HepG2 (cell line): Measurements from ENCODE around the gene ZNF264. TPM values are rescaled to one million over a fixed set of nuclear protein-coding genes. Genes with fewer than 3 reads are reported as not detected.

Experiments
- CC2D1A ChIP-seq: sonication (generic); formaldehyde crosslinking; IDR thresholded peaks from 2 replicates; pipeline ENCODE4 v1.8.1; 2023; ENCODE audit warnings: mild to moderate bottlenecking, missing genetic modification reagents
- CCDC6 ChIP-seq: sonication (generic); formaldehyde crosslinking; IDR thresholded peaks from 2 replicates; pipeline ENCODE4 v1.8.1; 2022; ENCODE audit warnings: mild to moderate bottlenecking, missing genetic modification reagents, moderate library complexity
- DNMT1 ChIP-seq: sonication (generic); formaldehyde crosslinking; IDR thresholded peaks from 2 replicates; pipeline ENCODE4 v1.5.1; 2020; ENCODE audit warnings: mild to moderate bottlenecking, missing genetic modification reagents
- GTF3A ChIP-seq: sonication (generic); formaldehyde crosslinking; conservative IDR thresholded peaks from 2 replicates; pipeline ENCODE4 v1.4.0; 2020; ENCODE audit warnings: mild to moderate bottlenecking, missing genetic modification reagents
- KDM2A ChIP-seq: sonication (generic); formaldehyde crosslinking; IDR thresholded peaks from 2 replicates; pipeline ENCODE4 v1.4.0; 2020; ENCODE audit warnings: low read depth, missing genetic modification reagents, borderline replicate concordance
- NR2C2 ChIP-seq: sonication (generic); formaldehyde crosslinking; IDR thresholded peaks from 2 replicates; pipeline ENCODE4 v1.4.0; 2020; ENCODE audit warnings: missing genetic modification reagents, mild to moderate bottlenecking, moderate library complexity, borderline replicate concordance
- RFX3 ChIP-seq: IDR thresholded peaks from 2 replicates; pipeline ENCODE4 v1.6.1; 2016; ENCODE audit warnings: missing biosample characterization, missing genetic modification reagents
- TAF15 ChIP-seq: fragments of 200-400 bp; formaldehyde crosslinking; IDR thresholded peaks from one replicate; pipeline ENCODE4 v1.6.1; 2018; ENCODE audit warnings: mild to moderate bottlenecking, low read depth, low read length; ENCODE audit not compliant: poor library complexity, severe bottlenecking
- YEATS4 ChIP-seq: sonication (generic); formaldehyde crosslinking; IDR thresholded peaks from 2 replicates; pipeline ENCODE4 v1.4.0; 2020; ENCODE audit warnings: missing genetic modification reagents, borderline replicate concordance
- ZNF136 ChIP-seq: sonication (generic); formaldehyde crosslinking; IDR thresholded peaks from 2 replicates; pipeline ENCODE4 v1.8.1; 2022; ENCODE audit warnings: low read depth, mild to moderate bottlenecking, moderate library complexity, missing genetic modification reagents
- ZNF326 ChIP-seq: sonication (generic); formaldehyde crosslinking; IDR thresholded peaks from 2 replicates; pipeline ENCODE4 v1.4.0; 2020; ENCODE audit warnings: missing genetic modification reagents, borderline replicate concordance
- polyA plus RNA-seq, 8 experiments: library from polyadenylated mRNA; depleted of rRNA in 3 of 8; stranded (reverse) in 7 of 8; unstranded in 1 of 8; fragments of >200 nt; fragmentation: Illumina TruSeq in 4 of 8; extraction: Trizol in 4 of 8; gene quantifications; 2 replicates each; pipeline versions ENCODE4 v1.2.1 to v1.2.3, GENCODE V29; 2011 to 2016; ENCODE audit warnings: low read depth in 4 of 8, missing spikeins in 1 of 8, mixed read lengths in 1 of 8; ENCODE audit not compliant: insufficient read depth in 1 of 8
- total RNA-seq, 5 experiments: library from RNA; depleted of rRNA; stranded (reverse); fragments of >200 nt; fragmentation: Illumina TruSeq; extraction: Trizol; gene quantifications; 2 replicates each; pipeline ENCODE4 v1.2.3, GENCODE V29; 2016; ENCODE audit warnings: low read depth in 1 of 5
- TF ChIP-seq, protein P1 (sequence below): sonication (generic); formaldehyde crosslinking; IDR thresholded peaks from 2 replicates; pipeline ENCODE4 v1.5.1; 2020; ENCODE audit warnings: mild to moderate bottlenecking, missing genetic modification reagents, moderate library complexity
- TF ChIP-seq, protein P2 (sequence below): fragments of 450-650 bp; IDR thresholded peaks from 2 replicates; pipeline ENCODE4 v1.6.1; 2017; ENCODE audit warnings: mild to moderate bottlenecking
- TF ChIP-seq, protein P3 (sequence below): IDR thresholded peaks from 2 replicates; pipeline ENCODE4 v1.6.1; 2016; ENCODE audit warnings: control low read depth
- TF ChIP-seq, protein P4 (sequence below): sonication (generic); formaldehyde crosslinking; IDR thresholded peaks from 2 replicates; pipeline ENCODE4 v1.4.0; 2020; ENCODE audit warnings: mild to moderate bottlenecking, missing genetic modification reagents, borderline replicate concordance

Gene ZNF264
- total and polyA plus RNA-seq, 2 of the 13 experiments (the other 11 are each of a cell fraction or from before 2014, with no cell fraction given) = 3.5 to 17.6 TPM

DNA sequence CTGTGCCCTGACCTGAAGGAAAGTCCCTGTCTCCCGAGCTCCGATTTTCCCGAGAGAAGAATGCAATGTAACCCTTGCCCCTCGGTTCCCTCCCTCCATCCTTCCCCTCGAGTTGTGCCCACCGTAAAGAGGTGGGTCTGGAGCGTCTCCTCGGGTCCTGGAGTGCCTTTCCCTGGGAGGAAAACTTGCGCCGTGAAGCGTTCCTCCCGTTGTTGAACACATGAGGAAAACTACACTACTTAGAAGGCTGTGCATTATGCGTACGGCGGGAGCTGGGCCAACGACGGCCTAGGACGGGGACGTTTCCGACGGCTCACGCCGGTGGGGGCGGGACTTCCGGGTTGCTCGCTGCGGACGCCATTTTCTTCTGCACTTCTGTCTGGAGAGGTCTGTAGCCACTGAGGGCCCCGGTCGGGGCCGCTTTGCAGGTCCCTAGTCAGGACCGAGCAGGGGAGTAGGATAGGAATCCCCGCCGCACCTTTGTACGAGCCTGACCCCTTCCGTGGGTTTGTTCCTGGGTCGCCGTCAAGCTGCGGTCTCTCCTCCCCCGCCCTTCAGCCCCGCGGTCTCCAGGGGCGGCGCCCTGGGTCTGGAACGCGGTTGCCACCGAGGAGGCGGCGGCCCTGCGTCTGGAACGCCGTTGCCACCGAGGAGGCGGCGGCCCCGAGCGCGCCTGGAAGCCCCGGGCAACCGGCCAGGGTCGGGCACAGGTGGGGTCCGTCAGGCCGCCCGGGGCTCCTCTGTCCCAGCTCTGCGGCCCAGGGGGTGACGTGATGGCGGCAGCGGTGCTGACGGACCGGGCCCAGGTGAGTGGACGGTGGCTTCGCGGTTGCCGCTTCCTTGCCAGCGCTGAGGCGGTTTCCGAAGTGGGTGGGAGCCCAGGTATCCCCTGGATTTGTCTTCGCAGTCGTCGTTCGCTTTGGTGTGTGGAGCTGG lies at the start of gene ZNF264 (continued):
- TF ChIP-seq, protein P1, sequence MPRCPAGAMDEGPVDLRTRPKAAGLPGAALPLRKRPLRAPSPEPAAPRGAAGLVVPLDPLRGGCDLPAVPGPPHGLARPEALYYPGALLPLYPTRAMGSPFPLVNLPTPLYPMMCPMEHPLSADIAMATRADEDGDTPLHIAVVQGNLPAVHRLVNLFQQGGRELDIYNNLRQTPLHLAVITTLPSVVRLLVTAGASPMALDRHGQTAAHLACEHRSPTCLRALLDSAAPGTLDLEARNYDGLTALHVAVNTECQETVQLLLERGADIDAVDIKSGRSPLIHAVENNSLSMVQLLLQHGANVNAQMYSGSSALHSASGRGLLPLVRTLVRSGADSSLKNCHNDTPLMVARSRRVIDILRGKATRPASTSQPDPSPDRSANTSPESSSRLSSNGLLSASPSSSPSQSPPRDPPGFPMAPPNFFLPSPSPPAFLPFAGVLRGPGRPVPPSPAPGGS (CRISPR knock-in tag) = no peak
- TF ChIP-seq GTF3A (CRISPR knock-in tag) = no peak
- TF ChIP-seq TAF15 = no peak
- TF ChIP-seq, protein P2, sequence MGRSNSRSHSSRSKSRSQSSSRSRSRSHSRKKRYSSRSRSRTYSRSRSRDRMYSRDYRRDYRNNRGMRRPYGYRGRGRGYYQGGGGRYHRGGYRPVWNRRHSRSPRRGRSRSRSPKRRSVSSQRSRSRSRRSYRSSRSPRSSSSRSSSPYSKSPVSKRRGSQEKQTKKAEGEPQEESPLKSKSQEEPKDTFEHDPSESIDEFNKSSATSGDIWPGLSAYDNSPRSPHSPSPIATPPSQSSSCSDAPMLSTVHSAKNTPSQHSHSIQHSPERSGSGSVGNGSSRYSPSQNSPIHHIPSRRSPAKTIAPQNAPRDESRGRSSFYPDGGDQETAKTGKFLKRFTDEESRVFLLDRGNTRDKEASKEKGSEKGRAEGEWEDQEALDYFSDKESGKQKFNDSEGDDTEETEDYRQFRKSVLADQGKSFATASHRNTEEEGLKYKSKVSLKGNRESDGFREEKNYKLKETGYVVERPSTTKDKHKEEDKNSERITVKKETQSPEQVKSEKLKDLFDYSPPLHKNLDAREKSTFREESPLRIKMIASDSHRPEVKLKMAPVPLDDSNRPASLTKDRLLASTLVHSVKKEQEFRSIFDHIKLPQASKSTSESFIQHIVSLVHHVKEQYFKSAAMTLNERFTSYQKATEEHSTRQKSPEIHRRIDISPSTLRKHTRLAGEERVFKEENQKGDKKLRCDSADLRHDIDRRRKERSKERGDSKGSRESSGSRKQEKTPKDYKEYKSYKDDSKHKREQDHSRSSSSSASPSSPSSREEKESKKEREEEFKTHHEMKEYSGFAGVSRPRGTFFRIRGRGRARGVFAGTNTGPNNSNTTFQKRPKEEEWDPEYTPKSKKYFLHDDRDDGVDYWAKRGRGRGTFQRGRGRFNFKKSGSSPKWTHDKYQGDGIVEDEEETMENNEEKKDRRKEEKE = no peak
- TF ChIP-seq YEATS4 (CRISPR knock-in tag) = peak; percentile 84
- TF ChIP-seq ZNF136 (CRISPR knock-in tag) = 0 out of 2 replicates have a peak, but pooled peaks have one; percentile 31
- no peak for TF ChIP-seq CC2D1A (CRISPR knock-in tag)
- TF ChIP-seq KDM2A (CRISPR knock-in tag) = peak; percentile 88
- TF ChIP-seq ZNF326 (CRISPR knock-in tag) = no peak
- TF ChIP-seq, protein P3, sequence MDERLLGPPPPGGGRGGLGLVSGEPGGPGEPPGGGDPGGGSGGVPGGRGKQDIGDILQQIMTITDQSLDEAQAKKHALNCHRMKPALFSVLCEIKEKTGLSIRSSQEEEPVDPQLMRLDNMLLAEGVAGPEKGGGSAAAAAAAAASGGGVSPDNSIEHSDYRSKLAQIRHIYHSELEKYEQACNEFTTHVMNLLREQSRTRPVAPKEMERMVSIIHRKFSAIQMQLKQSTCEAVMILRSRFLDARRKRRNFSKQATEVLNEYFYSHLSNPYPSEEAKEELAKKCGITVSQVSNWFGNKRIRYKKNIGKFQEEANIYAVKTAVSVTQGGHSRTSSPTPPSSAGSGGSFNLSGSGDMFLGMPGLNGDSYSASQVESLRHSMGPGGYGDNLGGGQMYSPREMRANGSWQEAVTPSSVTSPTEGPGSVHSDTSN = no peak
- TF ChIP-seq, protein P4, sequence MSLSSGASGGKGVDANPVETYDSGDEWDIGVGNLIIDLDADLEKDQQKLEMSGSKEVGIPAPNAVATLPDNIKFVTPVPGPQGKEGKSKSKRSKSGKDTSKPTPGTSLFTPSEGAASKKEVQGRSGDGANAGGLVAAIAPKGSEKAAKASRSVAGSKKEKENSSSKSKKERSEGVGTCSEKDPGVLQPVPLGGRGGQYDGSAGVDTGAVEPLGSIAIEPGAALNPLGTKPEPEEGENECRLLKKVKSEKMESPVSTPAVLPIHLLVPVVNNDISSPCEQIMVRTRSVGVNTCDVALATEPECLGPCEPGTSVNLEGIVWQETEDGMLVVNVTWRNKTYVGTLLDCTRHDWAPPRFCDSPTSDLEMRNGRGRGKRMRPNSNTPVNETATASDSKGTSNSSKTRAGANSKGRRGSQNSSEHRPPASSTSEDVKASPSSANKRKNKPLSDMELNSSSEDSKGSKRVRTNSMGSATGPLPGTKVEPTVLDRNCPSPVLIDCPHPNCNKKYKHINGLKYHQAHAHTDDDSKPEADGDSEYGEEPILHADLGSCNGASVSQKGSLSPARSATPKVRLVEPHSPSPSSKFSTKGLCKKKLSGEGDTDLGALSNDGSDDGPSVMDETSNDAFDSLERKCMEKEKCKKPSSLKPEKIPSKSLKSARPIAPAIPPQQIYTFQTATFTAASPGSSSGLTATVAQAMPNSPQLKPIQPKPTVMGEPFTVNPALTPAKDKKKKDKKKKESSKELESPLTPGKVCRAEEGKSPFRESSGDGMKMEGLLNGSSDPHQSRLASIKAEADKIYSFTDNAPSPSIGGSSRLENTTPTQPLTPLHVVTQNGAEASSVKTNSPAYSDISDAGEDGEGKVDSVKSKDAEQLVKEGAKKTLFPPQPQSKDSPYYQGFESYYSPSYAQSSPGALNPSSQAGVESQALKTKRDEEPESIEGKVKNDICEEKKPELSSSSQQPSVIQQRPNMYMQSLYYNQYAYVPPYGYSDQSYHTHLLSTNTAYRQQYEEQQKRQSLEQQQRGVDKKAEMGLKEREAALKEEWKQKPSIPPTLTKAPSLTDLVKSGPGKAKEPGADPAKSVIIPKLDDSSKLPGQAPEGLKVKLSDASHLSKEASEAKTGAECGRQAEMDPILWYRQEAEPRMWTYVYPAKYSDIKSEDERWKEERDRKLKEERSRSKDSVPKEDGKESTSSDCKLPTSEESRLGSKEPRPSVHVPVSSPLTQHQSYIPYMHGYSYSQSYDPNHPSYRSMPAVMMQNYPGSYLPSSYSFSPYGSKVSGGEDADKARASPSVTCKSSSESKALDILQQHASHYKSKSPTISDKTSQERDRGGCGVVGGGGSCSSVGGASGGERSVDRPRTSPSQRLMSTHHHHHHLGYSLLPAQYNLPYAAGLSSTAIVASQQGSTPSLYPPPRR (CRISPR knock-in tag) = peak; percentile 23; the same call in 1 of the 2 replicates
- TF ChIP-seq NR2C2 = peak; percentile 83
- TF ChIP-seq DNMT1 (CRISPR knock-in tag) = 0 out of 2 replicates have a peak, but pooled peaks have one; percentile 25
- 0 out of 2 replicates have a peak, but pooled peaks have one; percentile 28 for TF ChIP-seq CCDC6 (CRISPR knock-in tag)
- TF ChIP-seq RFX3 (CRISPR knock-in tag) = no peak
